Lung (tissue), 12 donors: ENCODE results near the gene PDIK1L. TPM values are rescaled to one million over a fixed set of nuclear protein-coding genes. Genes with fewer than 3 reads are reported as not detected.
A peak's percentile ranks its signal among the peaks of the same experiment; 100 is the strongest.

Source experiments
- ATAC-seq: fragments of 200-7000 bp; cut with Tn5 transposase; one replicate; pipeline ENCODE4 v1.9.1; 2020; ENCODE audit warnings: moderate number of reproducible peaks; ENCODE audit not compliant: insufficient read depth, low FRiP score
- DNase-seq, 3 donors: peaks; one replicate each; pipeline ENCODE4 v3.0.0-alpha.2; 2013 to 2017
- H3K27ac ChIP-seq, 2 donors: one replicate each; pipeline ENCODE4 v1.5.1; 2013; ENCODE audit warnings: mild to moderate bottlenecking in 2 of 2, moderate library complexity in 2 of 2, control low read depth in 1 of 2, inconsistent platforms in 1 of 2, low read depth in 1 of 2, low read length in 1 of 2
- H3K27me3 ChIP-seq, 3 donors: one replicate each; pipeline ENCODE4 v1.5.1; 2013; ENCODE audit warnings: low read length in 2 of 3; ENCODE audit not compliant: control insufficient read depth in 3 of 3, insufficient read depth in 3 of 3
- H3K36me3 ChIP-seq, 4 donors: one replicate each; pipeline ENCODE4 v1.5.1; 2013; ENCODE audit warnings: low read length in 4 of 4, mild to moderate bottlenecking in 1 of 4, moderate library complexity in 1 of 4; ENCODE audit not compliant: control insufficient read depth in 4 of 4, insufficient read depth in 4 of 4
- H3K4me1 ChIP-seq, 5 donors: one replicate each; pipeline ENCODE4 v1.5.1; 2013; ENCODE audit warnings: low read length in 5 of 5, mild to moderate bottlenecking in 2 of 5, moderate library complexity in 1 of 5; ENCODE audit not compliant: control insufficient read depth in 5 of 5, insufficient read depth in 5 of 5
- H3K4me3 ChIP-seq: one replicate; pipeline ENCODE4 v1.5.1; 2013; ENCODE audit warnings: mild to moderate bottlenecking, control low read depth, moderate library complexity
- H3K9ac ChIP-seq, 2 donors: one replicate each; pipeline ENCODE4 v1.5.1; 2013; ENCODE audit warnings: low read length in 2 of 2, control low read depth in 1 of 2; ENCODE audit not compliant: insufficient read depth in 1 of 2
- H3K9me3 ChIP-seq, 4 donors: one replicate each; pipeline ENCODE4 v1.5.1; 2013; ENCODE audit warnings: low read length in 3 of 4, mild to moderate bottlenecking in 1 of 4, moderate library complexity in 1 of 4; ENCODE audit not compliant: control insufficient read depth in 4 of 4, insufficient read depth in 3 of 4
- WGBS, 2 donors: extraction: QIAGEN DNeasy Blood & Tissue Kit; methylation state at CpG; one replicate each; pipeline ENCODE4 v1.1.7; 2013; 5-methylcytosine and 5-hydroxymethylcytosine counted together
- polyA plus RNA-seq, 2 donors: library from polyadenylated mRNA; stranded (reverse); fragments of 200-250 nt; gene quantifications; one replicate each; pipeline ENCODE4 v1.2.1, GENCODE V29; 2013
- total RNA-seq, 2 donors: library from RNA; depleted of rRNA in 1 of 2; stranded (reverse); fragments of >200 nt in 1 of 2; gene quantifications; one replicate each; pipeline ENCODE4 v1.2.1, GENCODE V29; 2014 to 2021
- TF ChIP-seq, protein P1 (sequence below): IDR thresholded peaks from 2 replicates; pipeline ENCODE4 v1.5.1; 2012; ENCODE audit warnings: mild to moderate bottlenecking; ENCODE audit errors: control extremely low read depth, extremely low read depth
- donor health status: control.
- donor health status: control.
- donor health status: Bipolar disorder and iron deficiency.
- donor health status: healthy.
- donor health status: DM: yes; HTN: yes; CAD: no.

PDIK1L gene
- total and polyA plus RNA-seq, 4 donors = 2.9 to 15.4 (median 6.3) TPM

DNA sequence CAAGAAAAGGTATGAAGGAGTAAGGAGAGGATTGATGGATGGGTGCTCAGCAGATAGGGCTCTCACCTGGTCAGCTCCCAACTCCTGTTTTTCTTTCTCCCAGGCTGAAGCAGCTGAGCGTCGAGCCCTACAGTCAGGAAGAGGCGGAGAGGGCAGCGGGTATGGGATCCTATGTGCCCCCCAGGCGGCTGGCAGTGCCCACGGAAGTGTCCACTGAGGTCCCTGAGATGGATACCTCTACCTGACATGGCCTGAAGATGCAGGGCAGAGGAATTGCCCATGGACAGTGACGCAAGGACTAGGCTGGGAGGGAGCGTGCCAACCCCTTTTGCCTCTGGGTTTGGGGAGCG, 58.8 kb downstream of the PDIK1L start:
- Histone ChIP-seq H3K27me3 (no peaks in the 10 kb centered on the region), H3K27ac (peak overlapping the region in 1 of 2 donors; percentile 76), H3K9ac (peak overlapping the region; percentile 52 to 59), H3K4me3 (peak overlapping the region; percentile 76), H3K36me3 (peaks cover 0 to 3% (median 0%) of the 10 kb centered on the region in 4 donors), H3K9me3 (no peaks in the 10 kb centered on the region), H3K4me1 (peaks cover 0 to 12% (median 2%) of the 10 kb centered on the region in 5 donors)
- 68 to 75% methylated on average over 9 of the region's 9 CpGs for WGBS, 2 donors
- DNase-seq (no peak), ATAC-seq (no peak)
- TF ChIP-seq, protein P1, sequence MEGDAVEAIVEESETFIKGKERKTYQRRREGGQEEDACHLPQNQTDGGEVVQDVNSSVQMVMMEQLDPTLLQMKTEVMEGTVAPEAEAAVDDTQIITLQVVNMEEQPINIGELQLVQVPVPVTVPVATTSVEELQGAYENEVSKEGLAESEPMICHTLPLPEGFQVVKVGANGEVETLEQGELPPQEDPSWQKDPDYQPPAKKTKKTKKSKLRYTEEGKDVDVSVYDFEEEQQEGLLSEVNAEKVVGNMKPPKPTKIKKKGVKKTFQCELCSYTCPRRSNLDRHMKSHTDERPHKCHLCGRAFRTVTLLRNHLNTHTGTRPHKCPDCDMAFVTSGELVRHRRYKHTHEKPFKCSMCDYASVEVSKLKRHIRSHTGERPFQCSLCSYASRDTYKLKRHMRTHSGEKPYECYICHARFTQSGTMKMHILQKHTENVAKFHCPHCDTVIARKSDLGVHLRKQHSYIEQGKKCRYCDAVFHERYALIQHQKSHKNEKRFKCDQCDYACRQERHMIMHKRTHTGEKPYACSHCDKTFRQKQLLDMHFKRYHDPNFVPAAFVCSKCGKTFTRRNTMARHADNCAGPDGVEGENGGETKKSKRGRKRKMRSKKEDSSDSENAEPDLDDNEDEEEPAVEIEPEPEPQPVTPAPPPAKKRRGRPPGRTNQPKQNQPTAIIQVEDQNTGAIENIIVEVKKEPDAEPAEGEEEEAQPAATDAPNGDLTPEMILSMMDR = no peak

DNA sequence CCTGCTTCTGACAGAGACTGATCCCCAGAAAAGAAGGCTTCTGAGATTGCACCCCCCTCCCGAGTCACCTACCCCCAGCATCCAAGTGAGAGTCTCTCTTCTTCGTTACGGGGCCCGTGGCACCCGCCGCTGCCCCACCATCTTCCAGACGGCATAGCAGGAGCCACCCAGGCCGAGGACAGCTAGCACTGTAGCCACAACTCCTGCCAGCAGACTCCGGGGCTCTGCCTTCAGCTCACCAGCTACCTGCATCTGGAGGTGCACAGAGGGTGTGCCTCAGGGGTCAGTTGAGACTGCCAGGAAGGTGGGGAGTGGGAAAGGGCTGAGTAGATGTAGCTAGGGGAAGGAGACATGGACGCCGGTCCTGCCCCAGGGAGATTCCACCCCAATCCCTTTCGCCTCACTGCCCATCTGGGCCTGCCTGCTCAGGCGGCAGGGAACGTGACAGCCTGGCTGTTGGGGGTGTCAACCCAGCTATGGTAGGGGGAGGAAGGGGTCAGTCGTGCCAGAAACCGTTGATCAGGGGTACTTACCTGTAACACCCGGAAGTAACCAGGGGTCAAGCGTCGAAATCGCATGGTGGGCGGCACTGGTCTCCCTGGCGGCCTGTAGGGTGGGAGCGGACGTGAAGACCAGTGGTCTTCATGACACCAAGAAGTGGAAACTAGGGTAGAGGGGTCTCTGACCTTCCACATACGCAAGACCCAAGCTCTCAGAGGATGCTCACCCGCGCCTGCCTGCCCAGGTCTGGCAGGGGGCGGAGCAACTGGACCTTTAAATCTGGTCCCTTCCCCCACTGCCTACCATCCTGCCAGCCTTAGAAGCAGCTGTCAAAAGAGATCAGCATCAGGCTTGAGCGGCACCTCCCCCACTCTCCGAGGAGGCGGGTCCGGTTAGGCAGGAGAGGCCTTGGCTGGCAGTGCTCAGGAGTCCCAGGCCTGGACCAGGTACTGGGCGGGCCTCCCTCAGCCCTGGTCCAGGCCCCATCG, 59.8 kb downstream of the PDIK1L start, which contains the start of gene ZNF593OS:
Gene ZNF593OS (minus strand): TSS at position 749 of the 989 bp plus-strand sequence. CDS start 171 bp downstream, at position 578.
- no peak for DNase-seq
- H3K4me3 ChIP-seq = peak within 1 kb of the TSS; percentile 76
- peaks cover 0 to 7% (median 0%) of the 10 kb centered on the region in 5 donors for H3K4me1 ChIP-seq
- no peaks in the 10 kb centered on the region for H3K27me3 ChIP-seq
- H3K9me3 ChIP-seq = no peaks in the 10 kb centered on the region
- TF ChIP-seq, protein P1 = no peak
- peaks cover 0 to 3% (median 0%) of the 10 kb centered on the region in 4 donors for H3K36me3 ChIP-seq
- 95 to 96% methylated on average over 34 of the region's 34 CpGs for WGBS, 2 donors
- no peak for ATAC-seq
- no peak within 1 kb of the TSS for H3K9ac ChIP-seq
- H3K27ac ChIP-seq = no peak within 1 kb of the TSS

Other genes starting within 250 kb of the PDIK1L start
- gene PAQR7, start 236.1 kb upstream of the PDIK1L start, total RNA-seq = 10 to 100 TPM in 1 of 2 donors, 1 to 10 TPM in 1; 7.6 to 12.1 TPM
- gene PAQR7, start 236.1 kb upstream of the PDIK1L start, polyA plus RNA-seq = 1 to 10 TPM; 4.2 to 5.6 TPM
- 100 to 1,000 TPM in 1 of 2 donors, 10 to 100 TPM in 1; 38.8 to 118 TPM for gene STMN1, start 205.4 kb upstream of the PDIK1L start, total RNA-seq
- gene STMN1, start 205.4 kb upstream of the PDIK1L start, polyA plus RNA-seq = 10 to 100 TPM; 18.5 to 63.8 TPM
- gene PAFAH2, start 113.8 kb upstream of the PDIK1L start, total RNA-seq = 10 to 100 TPM; 10.6 to 15.2 TPM
- gene PAFAH2, start 113.8 kb upstream of the PDIK1L start, polyA plus RNA-seq = 1 to 10 TPM; 6.5 to 7.6 TPM
- gene EXTL1, start 90.0 kb upstream of the PDIK1L start, total RNA-seq = under 1 TPM; 0.43 to 0.63 TPM
- under 1 TPM; 0.08 to 0.18 TPM for gene EXTL1, start 90.0 kb upstream of the PDIK1L start, polyA plus RNA-seq
- gene SLC30A2, start 65.7 kb upstream of the PDIK1L start, total RNA-seq = under 1 TPM; 0.40 to 0.51 TPM
- gene SLC30A2, start 65.7 kb upstream of the PDIK1L start, polyA plus RNA-seq = under 1 TPM; 0.02 to 0.08 TPM
- gene TRIM63, start 44.2 kb upstream of the PDIK1L start, total RNA-seq = under 1 TPM; 0.25 to 0.31 TPM
- gene TRIM63, start 44.2 kb upstream of the PDIK1L start, polyA plus RNA-seq = under 1 TPM; 0.12 to 0.14 TPM
- 1 to 10 TPM; 1.1 to 3.2 TPM for gene FAM110D, start 47.3 kb downstream of the PDIK1L start, total RNA-seq
- 1 to 10 TPM; 3.1 to 3.4 TPM for gene FAM110D, start 47.3 kb downstream of the PDIK1L start, polyA plus RNA-seq
- not detected for gene C1orf232, start 57.1 kb downstream of the PDIK1L start, total RNA-seq
- not detected for gene C1orf232, start 57.1 kb downstream of the PDIK1L start, polyA plus RNA-seq
- gene ZNF593, start 58.1 kb downstream of the PDIK1L start, total RNA-seq = 10 to 100 TPM; 19.7 to 32.8 TPM
- 100 to 1,000 TPM in 1 of 2 donors, 10 to 100 TPM in 1; 90.4 to 140 TPM for gene ZNF593, start 58.1 kb downstream of the PDIK1L start, polyA plus RNA-seq
- not detected for gene ZNF593OS, start 60.0 kb downstream of the PDIK1L start, total RNA-seq
- under 1 TPM; 0.29 to 0.65 TPM for gene ZNF593OS, start 60.0 kb downstream of the PDIK1L start, polyA plus RNA-seq
- 10 to 100 TPM; 29.9 to 34.7 TPM for gene CNKSR1, start 65.7 kb downstream of the PDIK1L start, total RNA-seq
- gene CNKSR1, start 65.7 kb downstream of the PDIK1L start, polyA plus RNA-seq = 10 to 100 TPM; 10.8 to 26.7 TPM
- not detected for gene CATSPER4, start 78.8 kb downstream of the PDIK1L start, total RNA-seq
- not detected for gene CATSPER4, start 78.8 kb downstream of the PDIK1L start, polyA plus RNA-seq
- gene CEP85, start 122.4 kb downstream of the PDIK1L start, total RNA-seq = 10 to 100 TPM in 1 of 2 donors, 1 to 10 TPM in 1; 9.1 to 10.8 TPM
- gene CEP85, start 122.4 kb downstream of the PDIK1L start, polyA plus RNA-seq = 1 to 10 TPM; 5.4 to 6.4 TPM
- gene SH3BGRL3, start 168.3 kb downstream of the PDIK1L start, total RNA-seq = 100 to 1,000 TPM in 1 of 2 donors, 10 to 100 TPM in 1; 17.2 to 317 TPM
- gene SH3BGRL3, start 168.3 kb downstream of the PDIK1L start, polyA plus RNA-seq = 100 to 1,000 TPM; 349 to 437 TPM
- 10 to 100 TPM; 20.1 to 82.1 TPM for gene UBXN11, start 194.8 kb downstream of the PDIK1L start, total RNA-seq
- gene UBXN11, start 194.8 kb downstream of the PDIK1L start, polyA plus RNA-seq = 10 to 100 TPM; 43.2 to 66.6 TPM
- gene CD52, start 206.1 kb downstream of the PDIK1L start, total RNA-seq = 100 to 1,000 TPM in 1 of 2 donors, 1 to 10 TPM in 1; 6.8 to 238 TPM
- 100 to 1,000 TPM; 402 to 600 TPM for gene CD52, start 206.1 kb downstream of the PDIK1L start, polyA plus RNA-seq
- gene CRYBG2, start 242.3 kb downstream of the PDIK1L start, total RNA-seq = 1 to 10 TPM in 1 of 2 donors, under 1 TPM in 1; 0.37 to 3.8 TPM
- 1 to 10 TPM; 1.5 to 7.7 TPM for gene CRYBG2, start 242.3 kb downstream of the PDIK1L start, polyA plus RNA-seq